Peyer's patch (tissue), 4 donors: ENCODE results near the gene DEPDC4.

ENCODE experiments used
- CTCF ChIP-seq, 6 experiments: fragments of 450-650 bp in 4 of 6; fragments of 200-600 bp in 2 of 6; sonication (generic) in 1 of 6; IDR thresholded peaks; one replicate each; pipeline ENCODE4 v1.5.1; 2017 to 2019; ENCODE audit warnings: antibody characterized with exemption in 6 of 6, mild to moderate bottlenecking in 3 of 6, moderate library complexity in 1 of 6
- POLR2A ChIP-seq, 2 donors: fragments of 450-650 bp; IDR thresholded peaks; one replicate each; pipeline ENCODE4 v1.5.1; 2017; ENCODE audit warnings: antibody characterized with exemption in 2 of 2, mild to moderate bottlenecking in 2 of 2, moderate library complexity in 2 of 2

- TF ChIP-seq CTCF (IDR thresholded peaks at IDR 0.05): no peak
- no peak for TF ChIP-seq POLR2A (IDR thresholded peaks at IDR 0.05)
Measured at GRCh38 chr12:100253437-100253836, 13.4 kb downstream of the DEPDC4 start.
